GM12873 (cell line): ENCODE measurements around the gene NPIPA2.
"Not testable (repeated sequence)": the region's sequence is repeated elsewhere in the genome, so short reads cannot be mapped to it uniquely, and the experiment has no call there.

Experiments
- TF ChIP-seq, protein P1 (sequence below): IDR thresholded peaks from 2 replicates; pipeline ENCODE4 v1.5.1; 2012; ENCODE audit warnings: low read depth, mild to moderate bottlenecking, moderate library complexity, low read length, control low read depth; ENCODE audit not compliant: insufficient read depth; ENCODE audit errors: missing control alignments

NPIPA2 gene

DNA sequence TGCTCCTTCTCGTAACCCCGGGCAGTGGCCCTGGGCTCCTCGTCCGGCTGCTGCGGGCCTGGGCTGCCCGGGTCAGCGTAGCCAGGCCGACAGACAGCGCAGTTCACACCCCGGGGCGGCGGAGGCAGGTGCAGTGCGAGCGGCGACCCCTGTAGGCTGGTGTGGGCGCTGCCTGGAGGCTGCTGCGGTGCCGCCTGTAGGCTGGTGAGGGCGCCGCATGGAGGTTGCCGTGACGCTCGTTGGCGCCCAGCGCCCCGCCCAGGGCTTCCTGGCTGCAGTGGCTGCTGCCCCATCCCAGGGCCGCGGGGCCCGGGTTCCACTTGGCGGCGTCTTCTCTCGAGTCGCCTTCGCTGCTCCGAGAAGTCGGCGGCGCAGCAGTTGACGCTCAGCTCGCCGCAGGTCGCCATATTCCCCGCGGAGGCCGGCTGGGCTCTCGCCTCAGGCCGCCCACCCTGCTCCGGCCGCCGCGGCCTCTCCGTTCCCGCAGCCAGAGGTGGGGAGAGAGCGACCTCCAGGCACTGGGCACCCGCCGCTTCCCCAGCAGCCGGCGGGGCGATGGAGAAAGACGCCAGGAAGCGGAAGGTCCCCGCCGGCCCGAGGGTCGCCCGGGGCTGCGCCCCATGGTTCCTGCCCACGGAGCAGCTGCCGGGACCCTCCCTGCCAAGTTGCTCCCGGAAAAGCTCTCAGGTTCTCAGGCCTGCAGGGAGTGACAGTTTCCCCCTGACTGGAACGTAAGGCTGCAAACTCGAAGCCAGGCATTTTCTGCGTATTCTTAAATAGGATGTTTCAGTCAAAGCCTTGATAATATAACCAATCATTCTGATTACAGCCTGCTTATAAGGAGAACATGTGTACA is at the start of gene NPIPA2:
Gene NPIPA2, plus strand, starts transcription at position 261 of the 856 bp plus-strand sequence. CDS start 5,533 bp downstream, outside the sequence.
- TF ChIP-seq, protein P1, sequence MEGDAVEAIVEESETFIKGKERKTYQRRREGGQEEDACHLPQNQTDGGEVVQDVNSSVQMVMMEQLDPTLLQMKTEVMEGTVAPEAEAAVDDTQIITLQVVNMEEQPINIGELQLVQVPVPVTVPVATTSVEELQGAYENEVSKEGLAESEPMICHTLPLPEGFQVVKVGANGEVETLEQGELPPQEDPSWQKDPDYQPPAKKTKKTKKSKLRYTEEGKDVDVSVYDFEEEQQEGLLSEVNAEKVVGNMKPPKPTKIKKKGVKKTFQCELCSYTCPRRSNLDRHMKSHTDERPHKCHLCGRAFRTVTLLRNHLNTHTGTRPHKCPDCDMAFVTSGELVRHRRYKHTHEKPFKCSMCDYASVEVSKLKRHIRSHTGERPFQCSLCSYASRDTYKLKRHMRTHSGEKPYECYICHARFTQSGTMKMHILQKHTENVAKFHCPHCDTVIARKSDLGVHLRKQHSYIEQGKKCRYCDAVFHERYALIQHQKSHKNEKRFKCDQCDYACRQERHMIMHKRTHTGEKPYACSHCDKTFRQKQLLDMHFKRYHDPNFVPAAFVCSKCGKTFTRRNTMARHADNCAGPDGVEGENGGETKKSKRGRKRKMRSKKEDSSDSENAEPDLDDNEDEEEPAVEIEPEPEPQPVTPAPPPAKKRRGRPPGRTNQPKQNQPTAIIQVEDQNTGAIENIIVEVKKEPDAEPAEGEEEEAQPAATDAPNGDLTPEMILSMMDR = not testable (repeated sequence)

DNA sequence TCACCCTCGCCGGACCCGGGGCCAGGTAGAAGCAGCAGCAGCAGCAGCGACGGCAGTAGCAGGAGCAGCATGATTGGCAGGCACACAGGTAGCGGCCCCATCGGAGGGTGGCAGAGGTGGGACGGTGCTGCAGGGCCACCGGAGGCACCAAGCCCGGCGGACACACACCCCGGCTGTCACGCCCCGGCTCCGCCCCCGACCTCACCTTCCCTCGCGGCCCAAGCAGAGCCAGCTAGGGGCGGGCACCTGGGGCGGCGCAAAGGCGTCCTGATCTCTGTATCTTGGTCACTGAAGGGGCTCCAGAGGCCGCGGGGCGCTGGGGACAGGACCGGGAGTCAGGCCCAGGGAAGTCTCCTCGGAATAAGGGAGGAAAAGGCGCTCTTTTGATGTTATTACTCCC is 48.2 kb upstream of the NPIPA2 start, which contains the start of gene PLA2G10:
Gene PLA2G10, minus strand, starts transcription at position 180 of the 400 bp plus-strand sequence. Its CDS starts 79 bp downstream, at position 101.
- TF ChIP-seq, protein P1 = not testable (repeated sequence)

DNA sequence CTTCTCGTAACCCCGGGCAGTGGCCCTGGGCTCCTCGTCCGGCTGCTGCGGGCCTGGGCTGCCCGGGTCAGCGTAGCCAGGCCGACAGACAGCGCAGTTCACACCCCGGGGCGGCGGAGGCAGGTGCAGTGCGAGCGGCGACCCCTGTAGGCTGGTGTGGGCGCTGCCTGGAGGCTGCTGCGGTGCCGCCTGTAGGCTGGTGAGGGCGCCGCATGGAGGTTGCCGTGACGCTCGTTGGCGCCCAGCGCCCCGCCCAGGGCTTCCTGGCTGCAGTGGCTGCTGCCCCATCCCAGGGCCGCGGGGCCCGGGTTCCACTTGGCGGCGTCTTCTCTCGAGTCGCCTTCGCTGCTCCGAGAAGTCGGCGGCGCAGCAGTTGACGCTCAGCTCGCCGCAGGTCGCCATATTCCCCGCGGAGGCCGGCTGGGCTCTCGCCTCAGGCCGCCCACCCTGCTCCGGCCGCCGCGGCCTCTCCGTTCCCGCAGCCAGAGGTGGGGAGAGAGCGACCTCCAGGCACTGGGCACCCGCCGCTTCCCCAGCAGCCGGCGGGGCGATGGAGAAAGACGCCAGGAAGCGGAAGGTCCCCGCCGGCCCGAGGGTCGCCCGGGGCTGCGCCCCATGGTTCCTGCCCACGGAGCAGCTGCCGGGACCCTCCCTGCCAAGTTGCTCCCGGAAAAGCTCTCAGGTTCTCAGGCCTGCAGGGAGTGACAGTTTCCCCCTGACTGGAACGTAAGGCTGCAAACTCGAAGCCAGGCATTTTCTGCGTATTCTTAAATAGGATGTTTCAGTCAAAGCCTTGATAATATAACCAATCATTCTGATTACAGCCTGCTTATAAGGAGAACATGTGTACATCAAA is 38.9 kb upstream of the NPIPA2 start, which contains the start of gene NPIPA3:
Gene NPIPA3, plus strand, starts transcription at position 256 of the 856 bp plus-strand sequence. CDS start 5,533 bp downstream, outside the sequence.
- TF ChIP-seq, protein P1 = not testable (repeated sequence)
